Measurements from ENCODE around the gene GAB2. TPM values are rescaled to one million over a fixed set of nuclear protein-coding genes. Genes with fewer than 3 reads are reported as not detected.

GAB2 gene
- total RNA-seq, 2 experiments from 2014 or later: 10.7 to 11.9 TPM

DNA sequence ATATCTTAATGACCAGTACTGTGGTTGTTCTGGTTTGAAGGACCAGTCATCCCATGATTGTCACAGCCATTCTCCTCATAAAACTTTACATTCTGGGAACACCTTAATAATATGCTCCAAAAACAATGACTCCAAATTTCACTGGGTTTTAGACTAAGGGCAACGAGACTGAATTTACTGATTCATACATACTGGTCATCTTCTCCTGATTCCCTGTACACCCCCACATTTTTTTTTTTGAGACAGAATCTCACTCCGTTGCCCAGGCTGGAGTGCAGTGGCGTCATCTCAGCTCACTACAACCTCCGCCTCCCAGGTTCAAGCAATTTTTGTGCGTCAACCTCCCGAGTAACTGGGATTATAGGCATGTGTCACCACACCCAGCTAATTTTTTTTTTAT, 78.9 kb downstream of the GAB2 start:
- ATAC-seq (ENCODE audit: poor library complexity) (no peak), DNase-seq (no peak)
- Mint-ChIP-seq H3K27me3 (no peaks in the 10 kb centered on the region), H3K4me3 (no peak overlapping the region), H3K27ac (no peak overlapping the region), H3K36me3 (ENCODE audit: low read depth) (no peaks in the 10 kb centered on the region), H3K9me3 (no peaks in the 10 kb centered on the region), H3K4me1 (ENCODE audit: low read depth) (no peaks in the 10 kb centered on the region)
- POLR2A ChIA-PET: no interaction called here
- TF ChIP-seq, protein P1, sequence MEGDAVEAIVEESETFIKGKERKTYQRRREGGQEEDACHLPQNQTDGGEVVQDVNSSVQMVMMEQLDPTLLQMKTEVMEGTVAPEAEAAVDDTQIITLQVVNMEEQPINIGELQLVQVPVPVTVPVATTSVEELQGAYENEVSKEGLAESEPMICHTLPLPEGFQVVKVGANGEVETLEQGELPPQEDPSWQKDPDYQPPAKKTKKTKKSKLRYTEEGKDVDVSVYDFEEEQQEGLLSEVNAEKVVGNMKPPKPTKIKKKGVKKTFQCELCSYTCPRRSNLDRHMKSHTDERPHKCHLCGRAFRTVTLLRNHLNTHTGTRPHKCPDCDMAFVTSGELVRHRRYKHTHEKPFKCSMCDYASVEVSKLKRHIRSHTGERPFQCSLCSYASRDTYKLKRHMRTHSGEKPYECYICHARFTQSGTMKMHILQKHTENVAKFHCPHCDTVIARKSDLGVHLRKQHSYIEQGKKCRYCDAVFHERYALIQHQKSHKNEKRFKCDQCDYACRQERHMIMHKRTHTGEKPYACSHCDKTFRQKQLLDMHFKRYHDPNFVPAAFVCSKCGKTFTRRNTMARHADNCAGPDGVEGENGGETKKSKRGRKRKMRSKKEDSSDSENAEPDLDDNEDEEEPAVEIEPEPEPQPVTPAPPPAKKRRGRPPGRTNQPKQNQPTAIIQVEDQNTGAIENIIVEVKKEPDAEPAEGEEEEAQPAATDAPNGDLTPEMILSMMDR (IDR thresholded peaks at IDR 0.05): no peak
- Histone ChIP-seq H3K36me3 (ENCODE audit: insufficient read depth, low read length) (no peaks in the 10 kb centered on the region), H3K9me3 (ENCODE audit: control insufficient read depth in 1 of 2, insufficient read depth in 1 of 2, low read length in 2 of 2) (no peaks in the 10 kb centered on the region), H3K27me3 (ENCODE audit: control insufficient read depth in 1 of 2, insufficient read depth in 2 of 2, low read length in 2 of 2) (no peaks in the 10 kb centered on the region), H3K4me3 (ENCODE audit: low read length) (no peak overlapping the region), H3K4me1 (ENCODE audit: insufficient read depth, low read length) (no peaks in the 10 kb centered on the region), H3K27ac (ENCODE audit: low read depth in 1 of 2, low read length in 2 of 2) (no peak overlapping the region)
- intact Hi-C loops (cut with DNase I, micrococcal nuclease): no loop called here
- CTCF ChIA-PET: no interaction called here

- Histone ChIP-seq H3K27me3 (ENCODE audit: control insufficient read depth in 1 of 2, insufficient read depth in 2 of 2, low read length in 2 of 2) (no peaks in the 10 kb centered on the region), H3K9me3 (ENCODE audit: control insufficient read depth in 1 of 2, insufficient read depth in 1 of 2, low read length in 2 of 2) (no peaks in the 10 kb centered on the region), H3K36me3 (ENCODE audit: insufficient read depth, low read length) (no peaks in the 10 kb centered on the region), H3K4me1 (ENCODE audit: insufficient read depth, low read length) (no peaks in the 10 kb centered on the region), H3K27ac (ENCODE audit: low read depth in 1 of 2, low read length in 2 of 2) (no peak overlapping the region), H3K4me3 (ENCODE audit: low read length) (no peak overlapping the region)
- TF ChIP-seq, protein P1 (IDR thresholded peaks at IDR 0.05): no peak
- DNase-seq (no peak), ATAC-seq (ENCODE audit: poor library complexity) (no peak)
- Mint-ChIP-seq H3K4me3 (no peak overlapping the region), H3K27me3 (no peaks in the 10 kb centered on the region), H3K36me3 (ENCODE audit: low read depth) (no peaks in the 10 kb centered on the region), H3K9me3 (no peaks in the 10 kb centered on the region), H3K27ac (no peak overlapping the region), H3K4me1 (ENCODE audit: low read depth) (no peaks in the 10 kb centered on the region)
- intact Hi-C loops (cut with DNase I, micrococcal nuclease): no loop called here
- CTCF ChIA-PET: no interaction called here
- POLR2A ChIA-PET: no interaction called here
Measured at GRCh38 chr11:78338138-78338537, 79.5 kb downstream of the GAB2 start.

GRCh38 chr11:78337554-78337924, 80.1 kb downstream of the GAB2 start:
- no peak overlapping the region for H3K4me3 ChIP-seq (ENCODE audit: low read length)
- intact Hi-C loops (cut with DNase I, micrococcal nuclease): no loop called here
- H3K4me1 ChIP-seq (ENCODE audit: insufficient read depth, low read length): no peaks in the 10 kb centered on the region
- TF ChIP-seq, protein P1 (IDR thresholded peaks at IDR 0.05): no peak
- CTCF ChIA-PET: no interaction called here
- no peaks in the 10 kb centered on the region for H3K27me3 ChIP-seq (ENCODE audit: control insufficient read depth in 1 of 2, insufficient read depth in 2 of 2, low read length in 2 of 2)
- no peaks in the 10 kb centered on the region for H3K36me3 Mint-ChIP-seq (ENCODE audit: low read depth)
- H3K27ac Mint-ChIP-seq: no peak overlapping the region
- ATAC-seq (ENCODE audit: poor library complexity) (no peak), DNase-seq (no peak)
- no peak overlapping the region for H3K4me3 Mint-ChIP-seq
- POLR2A ChIA-PET: no interaction called here
- H3K9me3 Mint-ChIP-seq: no peaks in the 10 kb centered on the region
- H3K27me3 Mint-ChIP-seq: no peaks in the 10 kb centered on the region
- no peaks in the 10 kb centered on the region for H3K36me3 ChIP-seq (ENCODE audit: insufficient read depth, low read length)
- H3K4me1 Mint-ChIP-seq (ENCODE audit: low read depth): no peaks in the 10 kb centered on the region
- no peak overlapping the region for H3K27ac ChIP-seq (ENCODE audit: low read depth in 1 of 2, low read length in 2 of 2)
- no peaks in the 10 kb centered on the region for H3K9me3 ChIP-seq (ENCODE audit: control insufficient read depth in 1 of 2, insufficient read depth in 1 of 2, low read length in 2 of 2)

Measured in CD4-positive, alpha-beta T cell (primary cell).